HG03575 (cell line): Measurements from ENCODE around the gene DNASE1L1.

Experiments
- ATAC-seq: cut with Tn5 transposase; IDR thresholded peaks from one replicate; pipeline ENCODE4 v1.9.1; 2021; ENCODE audit not compliant: unreplicated experiment, insufficient number of reproducible peaks, low FRiP score; ENCODE audit errors: extremely low read depth

Gene DNASE1L1, protein sequence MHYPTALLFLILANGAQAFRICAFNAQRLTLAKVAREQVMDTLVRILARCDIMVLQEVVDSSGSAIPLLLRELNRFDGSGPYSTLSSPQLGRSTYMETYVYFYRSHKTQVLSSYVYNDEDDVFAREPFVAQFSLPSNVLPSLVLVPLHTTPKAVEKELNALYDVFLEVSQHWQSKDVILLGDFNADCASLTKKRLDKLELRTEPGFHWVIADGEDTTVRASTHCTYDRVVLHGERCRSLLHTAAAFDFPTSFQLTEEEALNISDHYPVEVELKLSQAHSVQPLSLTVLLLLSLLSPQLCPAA

DNA sequence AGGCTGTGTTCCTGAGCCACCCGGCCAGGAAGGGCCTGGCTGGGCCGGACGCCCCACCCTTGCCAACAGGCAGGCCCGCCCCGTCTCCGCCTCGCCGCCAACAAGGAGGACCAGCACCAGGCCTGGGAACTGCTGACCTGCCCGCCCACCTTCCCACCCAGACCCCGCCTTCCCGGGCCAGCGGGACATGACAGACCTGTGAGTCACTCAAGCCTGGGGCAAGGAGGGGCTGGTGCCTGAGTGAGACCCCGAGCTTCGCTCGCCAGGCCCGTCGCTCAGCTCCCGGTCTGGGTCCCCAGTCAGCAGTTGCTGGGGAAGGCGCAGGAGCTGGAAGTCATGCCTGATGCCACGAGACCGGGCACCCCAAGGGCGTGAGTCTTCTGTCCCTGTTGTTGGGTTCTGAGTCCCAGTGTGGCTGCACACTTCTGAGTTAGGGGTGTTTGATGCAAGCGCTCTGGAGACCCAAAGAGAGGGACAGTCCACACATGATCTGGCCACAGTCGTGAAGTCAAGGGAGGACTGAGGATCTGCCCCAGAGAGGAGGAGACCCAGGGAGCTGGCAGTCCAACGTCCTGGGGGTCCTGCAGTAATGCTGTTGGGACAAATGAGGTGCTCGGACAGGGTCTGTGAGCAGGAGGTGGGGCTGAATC, at the start of gene DNASE1L1:
TSS of gene DNASE1L1 (minus strand) at position 33 of the 650 bp plus-strand sequence. CDS start 3,686 bp downstream, outside the sequence.
- ATAC-seq, result no peak

DNA sequence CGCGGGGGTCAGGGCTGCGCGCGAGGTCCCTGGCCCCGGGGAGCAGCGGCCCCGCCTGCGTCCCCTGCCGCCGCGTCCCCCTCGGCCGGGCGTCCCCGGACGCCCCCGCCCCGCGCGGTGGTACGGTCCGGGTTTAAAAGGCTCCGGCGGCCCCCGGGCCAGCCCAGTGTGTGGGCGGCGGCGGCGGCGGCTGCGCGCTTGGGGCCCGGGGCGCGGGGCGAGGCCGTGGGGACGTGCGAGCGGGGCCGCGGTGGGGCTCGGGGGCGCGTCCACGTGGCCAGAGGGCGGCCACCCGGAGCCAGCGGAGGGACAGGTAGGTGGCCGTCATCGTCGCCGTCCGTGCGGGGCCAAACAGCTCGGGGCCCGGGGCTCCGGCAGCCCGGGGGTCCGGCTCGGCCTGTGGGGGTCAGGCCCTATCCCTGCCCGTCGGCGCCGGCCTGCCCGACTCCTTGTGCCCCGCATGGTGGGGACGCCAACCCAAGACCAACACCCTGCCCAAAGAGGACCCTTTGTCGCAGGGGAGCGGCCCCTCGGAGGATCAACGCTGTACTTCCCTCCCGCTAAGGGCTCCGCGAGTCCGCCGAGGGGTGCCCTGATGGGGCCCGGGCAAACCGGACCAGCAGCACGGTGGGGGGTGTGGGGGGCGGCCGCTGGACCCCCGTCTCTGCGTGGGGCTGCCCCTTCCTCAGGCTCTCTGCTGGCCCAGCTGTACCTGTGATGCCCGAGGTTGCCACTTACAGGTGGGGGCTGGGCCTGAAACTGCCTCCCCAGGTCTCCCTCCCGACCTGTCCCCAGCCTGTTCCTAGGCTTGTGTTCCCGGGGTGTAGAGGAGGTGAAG, 49.3 kb upstream of the DNASE1L1 start, which contains the start of gene PLXNA3:
TSS of gene PLXNA3 (plus strand) at position 166 of the 838 bp plus-strand sequence. CDS start 1,903 bp downstream, outside the sequence.
- no peak for ATAC-seq

DNA sequence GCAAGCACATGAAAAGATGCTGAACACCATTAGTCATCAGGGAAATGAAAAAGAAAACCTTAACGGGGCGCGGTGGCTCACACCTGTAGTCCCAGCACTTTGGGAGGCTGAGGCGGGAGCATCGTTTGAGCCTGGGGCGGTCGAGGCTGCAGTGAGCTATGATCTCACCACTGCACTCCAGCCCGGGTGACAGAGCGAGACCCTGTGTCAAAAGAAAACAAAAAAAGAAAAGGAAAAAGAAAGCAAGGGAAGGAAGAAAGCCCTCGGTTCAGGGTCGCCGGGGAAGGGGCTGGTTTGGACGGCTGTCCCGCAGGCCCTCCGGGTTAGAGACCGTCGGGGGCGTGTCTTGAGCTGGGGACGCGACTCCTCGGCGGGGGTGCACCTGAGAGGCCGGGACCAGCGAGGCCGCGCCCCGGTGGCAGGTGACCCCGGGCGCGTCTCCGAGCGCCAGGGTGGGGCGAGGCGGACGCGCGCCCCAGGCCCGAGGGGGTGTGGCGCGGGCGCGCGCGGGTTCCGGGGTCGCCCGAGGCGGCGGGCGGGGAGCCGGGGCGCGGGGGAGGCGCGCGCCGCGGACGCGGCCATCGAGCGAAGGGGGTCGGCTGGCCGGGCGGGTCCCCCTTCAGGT, 48.5 kb upstream of the DNASE1L1 start:
- no peak for ATAC-seq

DNA sequence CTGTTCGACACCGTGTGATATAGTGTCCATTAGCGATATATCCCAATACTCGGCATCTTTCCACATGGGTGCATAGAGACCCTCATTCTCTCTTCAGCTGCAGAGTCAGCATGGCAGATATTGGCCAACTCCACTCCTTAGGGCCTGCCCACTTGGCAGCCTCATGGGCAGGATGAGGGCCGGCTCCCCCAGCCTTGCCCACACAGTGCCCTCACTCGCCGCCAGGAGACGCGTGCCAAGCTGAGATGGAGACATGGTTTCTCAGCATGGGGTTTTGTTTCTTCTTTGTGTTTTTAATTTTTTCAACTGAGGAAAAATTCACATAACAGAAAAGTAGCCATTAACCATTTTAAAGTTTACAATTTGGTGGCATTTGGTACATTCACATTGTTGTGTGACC, 43.8 kb upstream of the DNASE1L1 start:
- ATAC-seq, result no peak

DNA sequence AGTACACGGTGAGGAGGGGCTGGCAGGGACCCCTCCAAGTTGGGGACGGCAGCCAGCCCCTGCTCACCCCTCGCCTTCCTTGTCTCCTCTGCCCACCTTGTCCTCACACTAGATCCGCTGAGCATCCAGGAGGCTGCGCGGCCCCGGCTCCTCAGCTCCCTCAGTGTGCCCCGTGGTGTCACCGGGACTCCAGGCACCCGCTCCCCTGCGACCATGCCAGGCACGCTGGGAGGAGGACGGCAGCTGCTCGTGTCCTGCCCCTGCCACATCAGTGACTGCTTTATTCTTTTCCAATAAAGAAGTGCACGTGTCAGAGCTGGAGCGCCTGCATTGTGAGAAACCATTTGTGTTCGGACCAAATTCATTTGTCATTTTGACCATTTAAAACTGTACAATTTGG, 41.3 kb upstream of the DNASE1L1 start:
- no peak for ATAC-seq

DNA sequence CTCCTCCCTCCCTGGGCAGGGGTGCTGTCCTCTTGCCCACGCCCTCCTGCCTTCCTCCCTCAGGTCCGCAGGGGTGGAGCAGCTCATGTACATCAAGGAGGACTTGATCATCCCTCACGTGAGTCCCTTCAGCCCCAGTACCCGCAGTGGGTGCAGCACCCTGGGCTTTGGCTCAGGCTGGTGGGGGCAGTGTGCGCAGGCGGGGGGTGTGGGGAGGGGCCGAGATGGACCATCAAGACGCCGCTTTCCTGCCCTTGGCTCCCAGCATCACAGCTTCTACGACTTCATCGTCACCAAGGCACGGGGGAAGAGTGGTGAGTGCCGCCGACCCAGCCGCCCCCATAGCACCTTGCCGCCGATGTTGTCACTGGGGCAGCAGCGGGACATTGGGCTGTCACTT, 40.6 kb upstream of the DNASE1L1 start:
- ATAC-seq, result no peak

DNA sequence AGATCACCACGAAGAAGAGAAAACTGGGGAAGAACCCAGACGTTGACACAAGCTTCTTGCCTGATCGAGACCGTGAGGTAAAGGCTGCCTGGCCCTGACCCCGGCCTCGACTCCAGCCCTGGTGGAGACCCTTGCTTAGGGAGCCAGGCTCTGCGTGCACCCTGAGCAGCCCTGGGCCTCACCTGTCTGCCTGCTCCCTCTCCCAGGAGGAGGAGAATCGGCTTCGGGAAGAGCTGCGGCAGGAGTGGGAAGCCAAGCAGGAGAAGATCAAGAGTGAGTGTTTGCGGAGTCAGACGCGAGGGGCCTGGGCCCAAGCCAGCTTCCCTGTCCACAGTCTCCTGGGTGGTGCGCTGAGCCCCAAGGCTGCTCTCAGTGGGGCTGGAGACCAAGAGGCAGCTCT, 39.4 kb upstream of the DNASE1L1 start:
- ATAC-seq, result no peak

DNA sequence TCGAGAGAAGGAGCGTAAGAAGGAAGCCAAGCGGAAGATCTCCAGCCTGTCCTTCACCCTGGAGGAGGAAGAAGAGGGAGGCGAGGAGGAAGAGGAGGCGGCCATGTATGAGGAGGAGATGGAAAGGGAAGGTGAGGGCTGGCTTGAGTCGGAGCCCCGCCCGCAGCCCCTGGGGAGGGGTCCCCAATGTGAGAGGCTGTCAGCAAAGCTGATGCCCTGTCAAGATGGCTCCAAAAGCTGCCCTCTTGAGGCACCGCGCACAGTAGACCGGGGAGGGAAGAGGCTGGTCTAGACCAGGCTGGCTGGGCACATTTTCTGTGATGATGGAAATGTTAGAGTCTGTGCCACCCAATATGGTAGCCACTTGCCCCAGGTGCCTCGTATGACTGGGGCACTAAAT, 37.4 kb upstream of the DNASE1L1 start:
- ATAC-seq, result no peak

DNA sequence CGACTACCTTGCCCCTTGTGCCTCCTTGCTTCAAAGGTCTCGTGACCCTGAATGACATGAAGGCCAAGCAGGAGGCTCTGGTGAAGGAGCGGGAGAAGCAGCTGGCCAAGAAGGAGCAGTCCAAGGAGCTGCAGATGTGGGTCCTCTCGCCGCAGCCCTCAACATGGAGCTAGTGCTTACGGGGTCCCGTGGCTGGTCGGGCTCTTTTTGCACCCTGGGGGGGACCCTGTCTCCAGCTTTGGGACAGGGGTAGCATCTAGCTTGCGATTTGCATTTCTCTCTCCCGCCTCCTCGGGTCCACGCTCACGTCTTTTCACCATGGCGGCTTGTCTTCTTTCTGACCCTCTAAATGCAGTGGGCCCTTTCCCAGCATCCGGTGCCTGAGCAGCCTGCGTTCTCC, 36.7 kb upstream of the DNASE1L1 start:
- no peak for ATAC-seq

DNA sequence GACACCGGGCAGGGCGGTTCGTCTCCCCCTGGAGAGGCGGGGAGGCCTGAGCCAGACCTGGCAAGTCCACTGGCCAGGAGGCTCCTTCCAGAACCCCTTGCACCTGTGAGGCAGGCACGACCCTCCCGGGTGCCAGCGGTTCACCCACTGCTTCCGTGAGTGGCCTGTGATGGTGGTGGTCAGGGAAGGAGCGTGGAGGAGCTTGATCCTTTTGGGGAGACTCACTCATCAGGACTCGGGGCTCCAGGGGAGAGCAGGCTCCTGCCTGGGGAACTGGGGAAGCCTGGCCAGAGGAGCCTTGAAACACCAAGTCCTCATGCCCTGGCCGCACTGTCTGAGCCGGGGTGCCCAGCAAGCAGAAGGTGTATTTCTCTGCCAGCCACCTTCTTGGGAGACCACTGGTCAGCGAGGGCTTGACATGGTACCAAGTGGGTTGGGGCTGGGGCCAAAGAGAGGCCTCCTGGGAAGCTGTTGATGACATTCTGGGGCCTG, 35.7 kb upstream of the DNASE1L1 start:
- ATAC-seq, result no peak

DNA sequence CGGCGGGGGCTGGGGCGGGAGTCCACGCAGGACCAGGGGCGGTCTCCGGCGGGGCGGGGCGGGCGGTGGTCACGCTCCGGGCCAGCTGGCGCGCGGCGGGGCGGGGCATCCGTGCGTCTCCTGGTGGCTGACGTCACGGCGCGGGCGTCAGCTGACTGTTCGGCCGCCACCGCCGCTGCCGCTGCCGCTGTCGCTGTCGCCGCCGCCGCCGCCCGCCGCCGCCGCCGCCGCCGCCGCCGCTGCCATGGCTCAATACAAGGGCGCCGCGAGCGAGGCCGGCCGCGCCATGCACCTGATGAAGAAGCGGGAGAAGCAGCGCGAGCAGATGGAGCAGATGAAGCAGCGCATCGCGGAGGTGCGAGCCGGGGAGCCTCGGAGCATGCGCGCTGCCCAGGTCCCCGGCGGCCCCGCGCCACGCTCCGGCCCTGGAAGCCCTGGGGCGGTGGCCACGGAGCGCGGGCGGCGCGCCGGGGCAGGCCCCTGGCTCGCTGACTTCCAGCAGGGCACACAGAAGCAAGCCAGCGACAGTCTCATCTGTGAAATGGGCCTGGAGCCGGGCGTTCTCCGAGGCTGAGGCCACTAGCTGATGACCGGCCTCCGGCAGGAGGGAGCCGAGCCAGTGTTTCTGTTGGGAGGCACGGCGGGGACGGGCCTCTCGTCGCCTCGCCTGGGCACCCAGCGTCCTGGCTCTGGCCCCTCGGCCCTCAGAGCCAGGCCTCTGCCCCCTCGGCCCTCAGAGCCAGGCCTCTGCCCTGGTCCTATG, 35.1 kb upstream of the DNASE1L1 start, which contains the start of gene FAM50A:
TSS of gene FAM50A (plus strand) at position 150 of the 763 bp plus-strand sequence. CDS start at position 245, 95 bp downstream.
- no peak for ATAC-seq

DNA sequence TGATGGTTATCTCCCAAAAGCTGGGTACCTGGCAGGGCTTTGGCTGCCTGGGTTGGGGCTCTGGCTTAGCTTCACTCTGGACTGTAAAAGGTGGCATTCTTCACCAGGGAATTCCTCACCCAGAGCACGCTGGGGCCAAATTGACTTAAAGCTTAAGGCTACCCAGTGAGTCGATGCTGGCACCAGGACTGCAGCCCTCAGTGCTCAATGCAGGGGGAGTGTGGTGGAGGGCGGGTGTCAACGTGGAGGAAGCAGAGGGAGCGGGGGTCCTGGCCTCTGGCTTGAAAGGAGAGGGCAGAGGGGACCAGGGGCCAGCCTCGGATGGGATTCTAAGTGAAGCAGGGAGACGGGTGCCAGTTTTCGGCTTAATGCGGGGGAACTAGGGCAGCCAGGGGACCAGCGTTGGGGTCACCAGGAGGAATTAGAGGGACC, 34.4 kb upstream of the DNASE1L1 start:
- ATAC-seq, result no peak

DNA sequence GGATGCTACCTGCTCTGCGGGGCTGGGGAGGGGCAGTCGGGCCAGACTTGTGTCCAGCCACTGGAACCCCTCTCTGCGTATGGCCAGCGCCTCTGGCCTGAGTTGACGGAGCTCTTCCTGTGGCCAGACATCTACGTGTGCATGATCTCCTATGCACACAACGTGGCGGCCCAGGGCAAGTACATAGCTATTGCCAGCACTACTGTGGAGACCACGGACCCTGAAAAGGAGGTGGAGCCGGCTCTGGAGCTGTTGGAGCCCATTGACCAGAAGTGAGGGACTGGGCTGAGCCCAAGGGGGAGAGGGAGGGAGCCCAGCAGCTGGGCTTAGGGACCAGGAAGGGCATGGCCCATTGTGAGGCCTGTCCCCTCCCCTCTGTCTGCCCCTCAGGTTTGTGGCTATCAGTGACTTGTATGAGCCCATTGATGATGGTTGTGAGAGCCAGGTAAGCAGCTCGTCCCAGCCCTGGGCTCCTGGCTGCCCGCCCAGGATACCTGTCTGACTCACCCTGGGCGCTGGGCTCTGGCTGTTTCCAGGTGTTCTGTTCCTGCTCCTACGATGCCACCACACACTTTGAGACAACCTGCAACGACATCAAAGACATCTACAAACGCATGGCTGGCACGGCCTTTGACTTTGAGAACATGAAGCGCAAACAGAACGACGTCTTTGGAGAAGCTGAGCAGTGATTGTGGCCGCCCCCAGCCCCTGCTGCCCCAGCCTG, 33.1 kb upstream of the DNASE1L1 start:
- ATAC-seq, result no peak

DNA sequence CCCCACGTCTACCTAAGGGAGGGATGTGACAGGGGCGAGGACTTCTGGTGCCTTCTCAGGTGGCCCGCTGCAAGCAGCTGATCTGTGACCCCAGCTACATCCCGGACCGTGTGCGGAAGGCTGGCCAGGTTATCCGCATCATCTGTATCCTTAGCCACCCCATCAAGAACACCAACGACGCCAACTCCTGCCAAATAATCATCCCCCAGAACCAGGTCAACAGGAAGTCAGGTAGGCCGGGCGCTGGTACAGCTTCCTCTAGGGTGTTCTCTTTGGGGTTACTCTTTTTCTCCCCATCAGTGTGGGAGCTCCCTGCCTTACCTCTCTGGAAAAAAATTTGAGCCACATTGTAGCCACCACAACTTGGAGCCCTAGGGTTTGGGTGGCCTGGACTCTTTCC, 32.5 kb upstream of the DNASE1L1 start:
- ATAC-seq, result no peak

DNA sequence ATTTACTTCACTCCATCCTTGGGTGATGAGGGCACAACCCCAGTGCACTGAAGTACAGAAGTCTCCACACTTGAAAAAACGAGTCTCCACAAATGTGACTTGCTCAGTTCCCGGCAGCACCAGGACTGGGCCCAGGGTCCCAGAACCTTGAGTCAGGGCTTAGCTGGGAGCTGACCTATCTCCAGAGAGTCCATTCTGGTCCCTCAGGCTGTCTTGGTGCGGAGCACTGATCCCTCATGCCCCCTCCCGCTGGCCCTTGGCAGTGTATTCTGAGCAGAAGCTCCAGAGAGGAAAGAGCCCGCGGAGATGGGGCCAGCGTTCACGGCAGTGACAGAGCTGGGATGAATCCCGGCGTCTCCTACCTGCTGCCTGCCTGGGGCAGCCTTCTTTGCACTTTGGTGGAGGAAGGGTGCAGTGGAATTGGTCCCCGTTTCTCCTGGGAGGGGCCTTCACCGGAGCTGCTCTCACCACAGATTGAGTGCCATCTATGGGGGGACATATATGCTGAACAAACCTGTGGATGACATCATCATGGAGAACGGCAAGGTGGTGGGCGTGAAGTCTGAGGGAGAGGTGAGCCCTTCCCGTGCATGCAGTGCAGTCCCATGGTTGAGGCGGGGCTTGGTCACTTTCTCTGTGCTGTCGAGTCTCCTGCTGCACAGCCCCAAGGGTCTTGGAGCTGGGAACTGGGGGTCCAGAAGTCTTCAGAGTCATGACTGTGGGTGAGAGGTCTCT, 31.7 kb upstream of the DNASE1L1 start:
- ATAC-seq, result no peak

DNA sequence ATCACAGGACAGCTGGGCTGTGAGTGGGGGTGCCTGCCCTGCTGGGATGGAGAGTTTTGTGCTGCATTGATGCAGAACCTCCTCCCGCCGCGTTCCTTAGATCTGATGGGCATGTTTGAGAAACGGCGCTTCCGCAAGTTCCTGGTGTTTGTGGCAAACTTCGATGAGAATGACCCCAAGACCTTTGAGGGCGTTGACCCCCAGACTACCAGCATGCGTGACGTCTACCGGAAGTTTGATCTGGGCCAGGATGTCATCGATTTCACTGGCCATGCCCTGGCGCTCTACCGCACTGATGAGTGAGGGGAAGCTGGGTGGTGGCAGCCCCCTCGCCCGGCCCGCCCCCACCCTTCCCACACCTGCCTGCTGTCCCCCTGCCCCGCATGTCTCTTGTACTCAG, 30.8 kb upstream of the DNASE1L1 start:
- no peak for ATAC-seq
